ENCODE measurements around the gene SAMD10.

DNA sequence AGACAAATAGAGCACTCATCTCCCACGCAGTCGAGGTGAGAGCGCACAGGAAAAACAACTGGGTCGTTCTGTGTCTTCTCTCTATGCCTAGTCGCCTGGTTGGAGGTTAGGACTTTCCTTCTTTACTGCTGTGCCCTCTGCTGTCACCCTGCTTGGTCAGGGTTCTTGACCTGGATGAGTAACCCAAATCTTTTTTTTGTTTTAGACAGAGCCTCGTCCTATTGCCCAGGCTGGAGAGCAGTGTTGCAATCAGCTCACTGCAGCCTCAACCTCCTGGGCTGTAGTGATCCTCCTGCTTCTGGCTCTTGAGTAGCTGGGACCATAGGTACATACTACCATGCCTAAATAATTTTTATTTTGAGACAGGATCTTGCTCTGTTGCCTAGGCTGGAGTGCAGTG, 26.0 kb upstream of the SAMD10 start:
- no peak for TF ChIP-seq EZH2 (IDR thresholded peaks at IDR 0.05; ENCODE audit: borderline replicate concordance, low read length)
- TF ChIP-seq, protein P1, sequence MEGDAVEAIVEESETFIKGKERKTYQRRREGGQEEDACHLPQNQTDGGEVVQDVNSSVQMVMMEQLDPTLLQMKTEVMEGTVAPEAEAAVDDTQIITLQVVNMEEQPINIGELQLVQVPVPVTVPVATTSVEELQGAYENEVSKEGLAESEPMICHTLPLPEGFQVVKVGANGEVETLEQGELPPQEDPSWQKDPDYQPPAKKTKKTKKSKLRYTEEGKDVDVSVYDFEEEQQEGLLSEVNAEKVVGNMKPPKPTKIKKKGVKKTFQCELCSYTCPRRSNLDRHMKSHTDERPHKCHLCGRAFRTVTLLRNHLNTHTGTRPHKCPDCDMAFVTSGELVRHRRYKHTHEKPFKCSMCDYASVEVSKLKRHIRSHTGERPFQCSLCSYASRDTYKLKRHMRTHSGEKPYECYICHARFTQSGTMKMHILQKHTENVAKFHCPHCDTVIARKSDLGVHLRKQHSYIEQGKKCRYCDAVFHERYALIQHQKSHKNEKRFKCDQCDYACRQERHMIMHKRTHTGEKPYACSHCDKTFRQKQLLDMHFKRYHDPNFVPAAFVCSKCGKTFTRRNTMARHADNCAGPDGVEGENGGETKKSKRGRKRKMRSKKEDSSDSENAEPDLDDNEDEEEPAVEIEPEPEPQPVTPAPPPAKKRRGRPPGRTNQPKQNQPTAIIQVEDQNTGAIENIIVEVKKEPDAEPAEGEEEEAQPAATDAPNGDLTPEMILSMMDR (IDR thresholded peaks at IDR 0.05; ENCODE audit: low read length), result no peak
